K562 (cell line): Measurements from ENCODE around the gene VPREB3.

ENCODE experiments used
- CTCF ChIP-seq, 3 experiments: IDR thresholded peaks in 2 of 3; conservative IDR thresholded peaks in 1 of 3; 2 replicates each; pipeline ENCODE4 v1.5.1; 2011 to 2012; ENCODE audit warnings: low read length in 3 of 3, mild to moderate bottlenecking in 3 of 3, control low read depth in 2 of 3, improper control_type of control experiment in 1 of 3, inconsistent platforms in 1 of 3, low read depth in 1 of 3, mixed read lengths in 1 of 3, moderate library complexity in 1 of 3; ENCODE audit not compliant: insufficient read depth in 2 of 3
- EHMT2 ChIP-seq: fragments of 450-650 bp; IDR thresholded peaks from 2 replicates; pipeline ENCODE4 v1.6.1; 2018; ENCODE audit warnings: antibody characterized with exemption
- GABPA ChIP-seq: fragments of 200-800 bp; sonication (Bioruptor generic); conservative IDR thresholded peaks from 2 replicates; pipeline ENCODE4 v1.6.1; 2016; ENCODE audit warnings: low read depth, missing genetic modification characterization, missing compliant biosample characterization
- HMG20B ChIP-seq: fragments of 250-450 bp; sonication (Bioruptor Pico); IDR thresholded peaks from 2 replicates; pipeline ENCODE4 v1.5.0; 2021; ENCODE audit warnings: mild to moderate bottlenecking
- MTF1 ChIP-seq: fragments of 250-450 bp; sonication (Bioruptor Pico); IDR thresholded peaks from 2 replicates; pipeline ENCODE4 v1.9.0; 2021; ENCODE audit warnings: moderate library complexity, mild to moderate bottlenecking, inconsistent platforms, borderline replicate concordance
- POLR2AphosphoS5 ChIP-seq: IDR thresholded peaks from 2 replicates; pipeline ENCODE4 v1.6.1; 2011; ENCODE audit warnings: mild to moderate bottlenecking, low read depth, low read length, moderate library complexity; ENCODE audit not compliant: control insufficient read depth, insufficient read depth
- RAD21 ChIP-seq, 2 experiments: fragments of 250-450 bp in 1 of 2; fragments of 450-650 bp in 1 of 2; sonication (Bioruptor Pico) in 1 of 2; formaldehyde crosslinking in 1 of 2; IDR thresholded peaks in 1 of 2; conservative IDR thresholded peaks in 1 of 2; 2 replicates each; pipeline versions ENCODE4 v1.4.0 to v1.8.0; 2020 to 2022; ENCODE audit warnings: mild to moderate bottlenecking in 2 of 2, moderate library complexity in 1 of 2
- ZBTB8A ChIP-seq: fragments of 450-650 bp; IDR thresholded peaks from 2 replicates; pipeline ENCODE4 v1.6.1; 2018; ENCODE audit warnings: mild to moderate bottlenecking, moderate library complexity; ENCODE audit not compliant: partially characterized antibody
- ZNF143 ChIP-seq: sonication (generic); formaldehyde crosslinking; IDR thresholded peaks from 2 replicates; pipeline ENCODE4 v1.9.0; 2022; ENCODE audit warnings: mild to moderate bottlenecking, missing genetic modification reagents

- TF ChIP-seq MTF1 (CRISPR knock-in tag) (no peak), RAD21 (CRISPR knock-in tag; conservative IDR thresholded peaks at IDR 0.05 in 1 of 2, IDR thresholded peaks at IDR 0.05 in 1 of 2) (no peak), GABPA (tag) (no peak), EHMT2 (no peak), ZBTB8A (no peak), HMG20B (CRISPR knock-in tag) (no peak), ZNF143 (CRISPR knock-in tag) (no peak), POLR2AphosphoS5 (no peak), CTCF (IDR thresholded peaks at IDR 0.05 in 2 of 3, conservative IDR thresholded peaks at IDR 0.05 in 1 of 3; ENCODE audit: insufficient read depth in 2 of 3, low read depth in 1 of 3, low read length in 3 of 3) (no peak)
Observed at GRCh38 chr22:23737696-23738095, 16.5 kb downstream of the VPREB3 start.
